Measurements from ENCODE around the gene FAIM2.

- TF ChIP-seq POLR2AphosphoS5 (IDR thresholded peaks at IDR 0.05; ENCODE audit: low read depth, low read length) (no peak), POLR2A (IDR thresholded peaks at IDR 0.05; ENCODE audit: low read depth, low read length) (no peak), TAF1 (IDR thresholded peaks at IDR 0.05; ENCODE audit: low read depth, low read length) (no peak), SPI1 (IDR thresholded peaks at IDR 0.05; ENCODE audit: low read depth, low read length) (no peak), POU2F2 (IDR thresholded peaks at IDR 0.05; ENCODE audit: low read depth, low read length) (no peak)
Observed at GRCh38 chr12:49888461-49889151, 15.1 kb downstream of the FAIM2 start.
